Lower lobe of right lung (tissue), 2 donors: ENCODE measurements around the gene TMEM237. TPM values are rescaled to one million over a fixed set of nuclear protein-coding genes. Genes with fewer than 3 reads are reported as not detected.

ENCODE experiments used
- ATAC-seq, 2 donors: fragments of 200-7000 bp; cut with Tn5 transposase; one replicate each; pipeline ENCODE4 v1.9.1; 2020 to 2022; ENCODE audit warnings: mild to moderate bottlenecking in 2 of 2, moderate library complexity in 2 of 2
- DNase-seq: peaks from one replicate; pipeline ENCODE4 v3.0.0-alpha.2; 2020
- H3K27ac ChIP-seq: fragments of 200-600 bp; one replicate; pipeline ENCODE4 v1.8.0; 2022
- H3K27me3 ChIP-seq: fragments of 200-600 bp; one replicate; pipeline ENCODE4 v1.8.0; 2022; ENCODE audit warnings: low read depth
- H3K36me3 ChIP-seq: fragments of 200-600 bp; one replicate; pipeline ENCODE4 v1.8.0; 2022; ENCODE audit warnings: mild to moderate bottlenecking
- H3K4me1 ChIP-seq: fragments of 200-600 bp; one replicate; pipeline ENCODE4 v1.8.0; 2022
- H3K4me3 ChIP-seq: fragments of 200-600 bp; one replicate; pipeline ENCODE4 v1.8.0; 2022; ENCODE audit warnings: mild to moderate bottlenecking
- H3K9me3 ChIP-seq: fragments of 200-600 bp; one replicate; pipeline ENCODE4 v1.8.0; 2022
- intact Hi-C: fragments of 100-400 bp; cut with DNase I; formaldehyde crosslinking; loops from one replicate; pipeline ENCODE4 v1.11.0; 2022
- total RNA-seq: library from RNA; stranded (reverse); fragmentation: NEBNext Ultra II Directional; extraction: Animal tissue kit (Norgen Biotek cat#: 25700); gene quantifications from one replicate; pipeline ENCODE4 v1.2.1, GENCODE V29; 2021
- TF ChIP-seq, protein P1 (sequence below): fragments of 200-600 bp; IDR thresholded peaks from one replicate; pipeline ENCODE4 v1.8.0; 2022; ENCODE audit warnings: antibody characterized with exemption, mild to moderate bottlenecking
- donor health status: DM: no; HTN: yes; CAD: no; lungs with severe emphysema.

TMEM237 gene
- total RNA-seq, 1 donor from 2014 or later, result 13.9 TPM

DNA sequence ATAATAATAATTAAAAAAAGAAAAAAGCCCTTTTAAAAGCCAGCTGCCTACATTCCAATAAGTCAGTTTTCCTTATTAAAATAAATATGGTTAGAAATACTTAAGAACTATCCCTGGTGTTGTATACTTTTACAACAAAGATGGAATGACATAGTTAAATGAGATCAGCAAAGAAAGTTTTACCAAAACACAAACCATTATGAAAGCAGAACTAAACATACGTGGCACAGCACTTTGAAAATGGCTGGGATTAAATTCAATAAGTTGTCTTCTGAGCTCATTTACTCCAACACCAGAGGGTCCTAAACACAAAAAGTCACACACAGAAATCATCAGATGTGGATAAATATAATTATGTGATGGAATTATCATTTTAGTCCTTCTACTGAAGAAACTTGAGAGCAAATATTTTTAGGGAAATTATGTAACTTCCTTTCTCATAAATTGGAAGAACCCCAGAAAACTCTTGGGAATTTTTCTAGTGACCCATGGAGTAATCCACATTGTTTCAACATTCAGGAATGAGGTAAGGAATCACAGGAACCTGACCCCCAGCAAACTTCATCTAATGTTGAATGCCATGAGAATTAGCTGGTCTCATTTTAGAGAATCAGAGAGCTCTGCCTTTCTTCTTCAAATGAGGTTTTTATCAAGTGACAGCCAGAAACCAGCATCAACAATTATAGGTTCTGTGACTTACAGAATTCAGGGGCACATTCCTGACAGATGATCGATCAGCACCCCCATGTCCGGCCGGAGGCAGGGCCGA lies 11.5 kb upstream of the TMEM237 start:
- intact Hi-C loops, result no loop called here
- DNase-seq (no peak), ATAC-seq (no peak)
- TF ChIP-seq, protein P1, sequence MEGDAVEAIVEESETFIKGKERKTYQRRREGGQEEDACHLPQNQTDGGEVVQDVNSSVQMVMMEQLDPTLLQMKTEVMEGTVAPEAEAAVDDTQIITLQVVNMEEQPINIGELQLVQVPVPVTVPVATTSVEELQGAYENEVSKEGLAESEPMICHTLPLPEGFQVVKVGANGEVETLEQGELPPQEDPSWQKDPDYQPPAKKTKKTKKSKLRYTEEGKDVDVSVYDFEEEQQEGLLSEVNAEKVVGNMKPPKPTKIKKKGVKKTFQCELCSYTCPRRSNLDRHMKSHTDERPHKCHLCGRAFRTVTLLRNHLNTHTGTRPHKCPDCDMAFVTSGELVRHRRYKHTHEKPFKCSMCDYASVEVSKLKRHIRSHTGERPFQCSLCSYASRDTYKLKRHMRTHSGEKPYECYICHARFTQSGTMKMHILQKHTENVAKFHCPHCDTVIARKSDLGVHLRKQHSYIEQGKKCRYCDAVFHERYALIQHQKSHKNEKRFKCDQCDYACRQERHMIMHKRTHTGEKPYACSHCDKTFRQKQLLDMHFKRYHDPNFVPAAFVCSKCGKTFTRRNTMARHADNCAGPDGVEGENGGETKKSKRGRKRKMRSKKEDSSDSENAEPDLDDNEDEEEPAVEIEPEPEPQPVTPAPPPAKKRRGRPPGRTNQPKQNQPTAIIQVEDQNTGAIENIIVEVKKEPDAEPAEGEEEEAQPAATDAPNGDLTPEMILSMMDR, result no peak
- H3K27me3 ChIP-seq, result no peaks in the 10 kb centered on the region
- no peaks in the 10 kb centered on the region for H3K9me3 ChIP-seq
- no peak overlapping the region for H3K27ac ChIP-seq
- no peaks in the 10 kb centered on the region for H3K36me3 ChIP-seq
- no peaks in the 10 kb centered on the region for H3K4me1 ChIP-seq
- H3K4me3 ChIP-seq, result no peak overlapping the region

DNA sequence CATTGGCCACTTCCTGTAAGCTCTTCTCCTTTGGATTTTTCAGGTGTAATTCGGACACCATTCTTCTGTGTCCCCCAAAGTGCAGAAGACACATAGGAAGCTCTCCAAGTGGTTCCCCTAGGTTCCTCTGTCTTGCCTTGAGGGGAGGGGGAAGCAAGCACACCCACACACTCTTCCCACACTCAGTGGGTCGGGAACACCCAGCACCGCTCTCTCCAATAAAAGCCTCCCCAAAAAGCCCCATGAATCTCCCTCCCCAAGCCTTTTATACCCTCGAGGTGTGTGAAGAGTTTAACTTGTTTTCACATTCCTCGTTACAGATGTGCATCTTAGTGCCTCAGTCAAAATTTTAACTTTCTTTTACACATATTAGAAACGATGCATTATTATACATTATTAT lies 9.9 kb upstream of the TMEM237 start:
- H3K36me3 ChIP-seq, result no peaks in the 10 kb centered on the region
- DNase-seq (no peak), ATAC-seq (no peak)
- H3K4me3 ChIP-seq, result no peak overlapping the region
- intact Hi-C loops, result no loop called here
- no peaks in the 10 kb centered on the region for H3K27me3 ChIP-seq
- H3K4me1 ChIP-seq, result no peaks in the 10 kb centered on the region
- H3K27ac ChIP-seq, result no peak overlapping the region
- no peaks in the 10 kb centered on the region for H3K9me3 ChIP-seq
- TF ChIP-seq, protein P1, result no peak

DNA sequence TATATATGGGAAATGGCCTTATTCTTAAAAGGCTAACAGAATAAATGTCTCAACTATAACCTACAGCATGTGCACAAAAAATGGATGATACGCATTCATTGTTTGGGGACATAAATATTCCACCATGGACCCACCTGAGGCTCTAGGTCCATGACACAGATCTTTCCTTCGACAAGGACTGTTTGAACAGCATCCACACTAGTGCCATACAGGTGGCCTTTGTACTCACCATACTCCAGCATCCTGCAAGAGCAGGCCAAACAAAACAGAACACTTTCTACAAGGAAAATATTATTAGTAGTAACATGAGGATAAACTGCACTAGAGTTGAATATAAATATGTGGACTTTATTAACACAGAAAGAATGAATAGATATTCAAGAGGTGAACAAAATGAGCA lies 6.1 kb upstream of the TMEM237 start:
- DNase-seq, result no peak
- no peak overlapping the region for H3K27ac ChIP-seq
- H3K9me3 ChIP-seq, result no peaks in the 10 kb centered on the region
- no peaks in the 10 kb centered on the region for H3K4me1 ChIP-seq
- ATAC-seq, result no peak
- H3K36me3 ChIP-seq, result no peaks in the 10 kb centered on the region
- TF ChIP-seq, protein P1, result no peak
- intact Hi-C loops, result no loop called here
- H3K27me3 ChIP-seq, result no peaks in the 10 kb centered on the region
- no peak overlapping the region for H3K4me3 ChIP-seq

DNA sequence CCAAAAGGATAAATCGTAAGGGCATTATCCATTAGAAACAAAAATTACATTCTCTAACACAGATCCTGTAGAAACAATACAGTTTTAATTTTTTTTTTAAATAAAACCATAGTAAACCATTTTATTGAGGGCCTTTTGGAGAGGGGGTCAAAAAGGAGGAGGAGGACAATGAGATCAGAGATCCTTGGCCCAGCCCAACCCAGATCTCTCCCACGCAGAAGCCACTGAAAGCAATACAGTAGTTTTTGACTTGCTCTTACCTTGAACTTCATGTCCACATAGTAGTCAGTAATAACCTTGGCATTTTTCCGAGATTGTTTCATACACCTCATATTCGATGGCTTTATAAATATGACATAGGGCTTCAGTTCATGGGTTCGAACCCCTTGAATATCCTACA lies 4.1 kb upstream of the TMEM237 start:
- no peak for ATAC-seq
- no peaks in the 10 kb centered on the region for H3K9me3 ChIP-seq
- TF ChIP-seq, protein P1, result no peak
- H3K27ac ChIP-seq, result no peak overlapping the region
- no peak for DNase-seq
- H3K4me1 ChIP-seq, result peaks cover 9% of the 10 kb centered on the region
- intact Hi-C loops, result no loop called here
- no peaks in the 10 kb centered on the region for H3K27me3 ChIP-seq
- H3K36me3 ChIP-seq, result no peaks in the 10 kb centered on the region
- H3K4me3 ChIP-seq, result no peak overlapping the region

DNA sequence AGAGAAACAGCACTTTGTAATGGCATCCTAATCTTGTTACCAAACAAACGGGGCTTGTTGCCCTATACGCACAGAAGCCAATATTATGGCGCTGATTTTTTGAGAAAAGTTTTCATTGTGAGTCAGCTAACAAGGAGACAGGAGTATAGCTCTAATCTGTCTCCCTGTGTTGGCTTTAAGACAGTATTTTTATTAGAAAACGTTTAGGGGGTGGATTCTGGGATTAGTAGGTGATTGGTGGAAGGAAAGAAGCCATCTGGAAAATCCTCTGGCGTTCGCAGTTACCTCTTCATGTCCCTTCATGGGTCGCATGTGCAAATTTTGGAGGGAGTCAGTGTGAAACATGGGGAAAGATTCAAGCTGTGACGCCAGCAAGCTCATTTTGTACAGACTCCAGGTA lies 698 bp upstream of the TMEM237 start:
- TF ChIP-seq, protein P1, result no peak
- Histone ChIP-seq H3K27me3 (no peaks in the 10 kb centered on the region), H3K4me1 (peaks cover 17% of the 10 kb centered on the region), H3K36me3 (no peaks in the 10 kb centered on the region), H3K27ac (peak overlapping the region; percentile 94), H3K9me3 (no peaks in the 10 kb centered on the region), H3K4me3 (peak overlapping the region; percentile 91)
- no peak for DNase-seq
- ATAC-seq, result no peak
- intact Hi-C loops, result no loop called here
